HG03097 (cell line): ENCODE data around the gene CDK11B.

Experiments
- ATAC-seq: cut with Tn5 transposase; IDR thresholded peaks from one replicate; pipeline ENCODE4 v1.9.1; 2021; ENCODE audit not compliant: unreplicated experiment, low FRiP score

CDK11B gene

GRCh38 chr1:1628754-1629429 is 29.9 kb downstream of the CDK11B start:
- no peak for ATAC-seq

GRCh38 chr1:1627829-1628753 is 30.7 kb downstream of the CDK11B start:
- ATAC-seq, result no peak

GRCh38 chr1:1627261-1627828 is 31.5 kb downstream of the CDK11B start:
- ATAC-seq, result no peak

GRCh38 chr1:1626207-1627141 is 32.3 kb downstream of the CDK11B start:
- no peak for ATAC-seq

GRCh38 chr1:1625824-1626206 is 33.0 kb downstream of the CDK11B start:
- no peak for ATAC-seq

- no peak for ATAC-seq
Measured at GRCh38 chr1:1625404-1625775, 33.4 kb downstream of the CDK11B start.

- ATAC-seq, result no peak
Measured at GRCh38 chr1:1624443-1625403, 34.1 kb downstream of the CDK11B start.

- ATAC-seq, result no peak
Measured at GRCh38 chr1:1623631-1624442, 35.0 kb downstream of the CDK11B start.

GRCh38 chr1:1623181-1623630 is 35.6 kb downstream of the CDK11B start:
- ATAC-seq, result no peak

GRCh38 chr1:1622788-1623094 is 36.1 kb downstream of the CDK11B start:
- no peak for ATAC-seq

GRCh38 chr1:1622010-1622787 is 36.6 kb downstream of the CDK11B start:
- no peak for ATAC-seq

GRCh38 chr1:1621173-1622009 is 37.4 kb downstream of the CDK11B start:
- no peak for ATAC-seq

GRCh38 chr1:1620433-1621139 is 38.2 kb downstream of the CDK11B start:
- ATAC-seq, result no peak

- no peak for ATAC-seq
Measured at GRCh38 chr1:1619917-1620361, 38.9 kb downstream of the CDK11B start.

GRCh38 chr1:1618396-1619068 is 40.3 kb downstream of the CDK11B start:
- no peak for ATAC-seq

- no peak for ATAC-seq
Measured at GRCh38 chr1:1617925-1618324, 40.9 kb downstream of the CDK11B start.
